Measurements from ENCODE around the gene PAQR7.

GRCh38 chr1:25847929-25848328 is 27.6 kb downstream of the PAQR7 start:
- TF ChIP-seq, protein P1, sequence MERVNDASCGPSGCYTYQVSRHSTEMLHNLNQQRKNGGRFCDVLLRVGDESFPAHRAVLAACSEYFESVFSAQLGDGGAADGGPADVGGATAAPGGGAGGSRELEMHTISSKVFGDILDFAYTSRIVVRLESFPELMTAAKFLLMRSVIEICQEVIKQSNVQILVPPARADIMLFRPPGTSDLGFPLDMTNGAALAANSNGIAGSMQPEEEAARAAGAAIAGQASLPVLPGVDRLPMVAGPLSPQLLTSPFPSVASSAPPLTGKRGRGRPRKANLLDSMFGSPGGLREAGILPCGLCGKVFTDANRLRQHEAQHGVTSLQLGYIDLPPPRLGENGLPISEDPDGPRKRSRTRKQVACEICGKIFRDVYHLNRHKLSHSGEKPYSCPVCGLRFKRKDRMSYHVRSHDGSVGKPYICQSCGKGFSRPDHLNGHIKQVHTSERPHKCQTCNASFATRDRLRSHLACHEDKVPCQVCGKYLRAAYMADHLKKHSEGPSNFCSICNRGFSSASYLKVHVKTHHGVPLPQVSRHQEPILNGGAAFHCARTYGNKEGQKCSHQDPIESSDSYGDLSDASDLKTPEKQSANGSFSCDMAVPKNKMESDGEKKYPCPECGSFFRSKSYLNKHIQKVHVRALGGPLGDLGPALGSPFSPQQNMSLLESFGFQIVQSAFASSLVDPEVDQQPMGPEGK (CRISPR knock-in tag; IDR thresholded peaks at IDR 0.05; ENCODE audit: borderline replicate concordance) = no peak
- TF ChIP-seq, protein P2, sequence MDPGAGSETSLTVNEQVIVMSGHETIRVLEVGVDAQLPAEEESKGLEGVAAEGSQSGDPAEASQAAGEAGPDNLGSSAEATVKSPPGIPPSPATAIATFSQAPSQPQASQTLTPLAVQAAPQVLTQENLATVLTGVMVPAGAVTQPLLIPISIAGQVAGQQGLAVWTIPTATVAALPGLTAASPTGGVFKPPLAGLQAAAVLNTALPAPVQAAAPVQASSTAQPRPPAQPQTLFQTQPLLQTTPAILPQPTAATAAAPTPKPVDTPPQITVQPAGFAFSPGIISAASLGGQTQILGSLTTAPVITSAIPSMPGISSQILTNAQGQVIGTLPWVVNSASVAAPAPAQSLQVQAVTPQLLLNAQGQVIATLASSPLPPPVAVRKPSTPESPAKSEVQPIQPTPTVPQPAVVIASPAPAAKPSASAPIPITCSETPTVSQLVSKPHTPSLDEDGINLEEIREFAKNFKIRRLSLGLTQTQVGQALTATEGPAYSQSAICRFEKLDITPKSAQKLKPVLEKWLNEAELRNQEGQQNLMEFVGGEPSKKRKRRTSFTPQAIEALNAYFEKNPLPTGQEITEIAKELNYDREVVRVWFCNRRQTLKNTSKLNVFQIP (CRISPR knock-in tag; IDR thresholded peaks at IDR 0.05; ENCODE audit: borderline replicate concordance, low read depth) = no peak
- TF ChIP-seq ARNTL (CRISPR knock-in tag; IDR thresholded peaks at IDR 0.05; ENCODE audit: borderline replicate concordance, low read depth) = no peak

All from SK-N-SH treated with all-trans-retinoic acid at 6 μM for 48 hours (cell line).